ENCODE data around the gene AZIN2.

- TF ChIP-seq TEAD4 (IDR thresholded peaks at IDR 0.05; ENCODE audit: low read depth, low read length) (no peak), SP2 (IDR thresholded peaks at IDR 0.05; ENCODE audit: low read length) (no peak), POLR2A (IDR thresholded peaks at IDR 0.05; ENCODE audit: control extremely low read depth in 1 of 2, low read depth in 2 of 2, low read length in 2 of 2) (no peak), CTCF (IDR thresholded peaks at IDR 0.05; ENCODE audit: control extremely low read depth in 1 of 3, insufficient read depth in 1 of 3, low read depth in 1 of 3, low read length in 3 of 3) (no peak)
These were observed 32.5 kb upstream of the AZIN2 start for GRCh38 chr1:33048426-33048825.

Data from H1 (cell line).